ENCODE measurements around the gene GTF2H4.

Gene GTF2H4

GRCh38 chr6:30935018-30935417 is 27.0 kb downstream of the GTF2H4 start:
- peaks cover 5% of the 10 kb centered on the region; the same call in 1 of the 2 replicates for H3K4me1 ChIP-seq (ENCODE audit: insufficient read depth, low read length)
- H3K9me3 ChIP-seq (ENCODE audit: control insufficient read depth, insufficient read depth, low read length) = no peaks in the 10 kb centered on the region
- H3K36me3 ChIP-seq (ENCODE audit: insufficient read depth, low read length) = no peaks in the 10 kb centered on the region
- H3K9ac ChIP-seq (ENCODE audit: low read depth, low read length) = no peak overlapping the region

GRCh38 chr6:30937265-30937664 is 29.3 kb downstream of the GTF2H4 start:
- no peak overlapping the region for H3K9ac ChIP-seq (ENCODE audit: low read depth, low read length)
- peaks cover 13% of the 10 kb centered on the region for H3K4me1 ChIP-seq (ENCODE audit: insufficient read depth, low read length)
- H3K36me3 ChIP-seq (ENCODE audit: insufficient read depth, low read length) = no peaks in the 10 kb centered on the region
- H3K9me3 ChIP-seq (ENCODE audit: control insufficient read depth, insufficient read depth, low read length) = no peaks in the 10 kb centered on the region

DNA sequence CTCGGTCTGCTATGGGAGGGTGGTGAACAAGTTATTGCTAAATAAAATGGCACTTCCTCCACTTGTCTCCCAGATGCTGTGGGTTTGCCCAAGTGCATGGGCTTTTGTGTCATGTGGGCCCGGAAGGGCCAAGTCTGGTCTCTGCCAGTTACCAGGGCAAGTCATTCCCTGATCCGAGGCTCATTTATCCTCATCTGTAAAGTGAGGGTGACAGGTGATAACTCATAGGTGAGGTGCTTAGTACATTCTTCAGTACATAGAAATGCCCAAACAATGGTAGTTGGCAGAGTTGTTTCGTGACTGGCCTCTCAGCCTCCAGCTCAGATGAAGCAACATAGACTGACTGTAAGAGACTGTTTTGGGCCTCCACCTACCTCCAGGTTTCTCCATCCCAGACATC is 30.7 kb downstream of the GTF2H4 start:
- Histone ChIP-seq H3K36me3 (ENCODE audit: insufficient read depth, low read length) (no peaks in the 10 kb centered on the region), H3K9me3 (ENCODE audit: control insufficient read depth, insufficient read depth, low read length) (no peaks in the 10 kb centered on the region), H3K4me1 (ENCODE audit: insufficient read depth, low read length) (peaks cover 19% of the 10 kb centered on the region), H3K9ac (ENCODE audit: low read depth, low read length) (no peak overlapping the region)

DNA sequence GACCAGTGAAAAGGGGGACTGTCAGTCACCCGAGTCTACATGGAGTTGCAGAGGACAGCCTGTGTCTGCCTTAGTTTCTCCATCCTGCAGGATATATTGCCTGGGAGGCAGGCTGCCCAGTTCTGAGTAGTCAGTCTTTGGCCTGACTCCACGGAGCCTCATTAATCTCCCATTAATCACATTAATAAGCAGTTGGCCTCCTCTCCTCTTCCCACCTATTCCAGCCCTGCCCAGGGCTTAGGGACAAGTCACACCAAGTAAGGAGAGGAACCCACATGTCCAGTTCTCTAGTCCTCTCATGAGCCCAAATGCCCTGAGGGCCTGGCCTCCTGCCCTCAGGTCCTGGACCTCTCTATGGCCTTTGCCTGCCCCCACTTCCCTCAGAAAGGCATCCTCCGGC is 31.5 kb downstream of the GTF2H4 start:
- peaks cover 19% of the 10 kb centered on the region for H3K4me1 ChIP-seq (ENCODE audit: insufficient read depth, low read length)
- H3K9me3 ChIP-seq (ENCODE audit: control insufficient read depth, insufficient read depth, low read length) = no peaks in the 10 kb centered on the region
- H3K9ac ChIP-seq (ENCODE audit: low read depth, low read length) = no peak overlapping the region
- no peaks in the 10 kb centered on the region for H3K36me3 ChIP-seq (ENCODE audit: insufficient read depth, low read length)

DNA sequence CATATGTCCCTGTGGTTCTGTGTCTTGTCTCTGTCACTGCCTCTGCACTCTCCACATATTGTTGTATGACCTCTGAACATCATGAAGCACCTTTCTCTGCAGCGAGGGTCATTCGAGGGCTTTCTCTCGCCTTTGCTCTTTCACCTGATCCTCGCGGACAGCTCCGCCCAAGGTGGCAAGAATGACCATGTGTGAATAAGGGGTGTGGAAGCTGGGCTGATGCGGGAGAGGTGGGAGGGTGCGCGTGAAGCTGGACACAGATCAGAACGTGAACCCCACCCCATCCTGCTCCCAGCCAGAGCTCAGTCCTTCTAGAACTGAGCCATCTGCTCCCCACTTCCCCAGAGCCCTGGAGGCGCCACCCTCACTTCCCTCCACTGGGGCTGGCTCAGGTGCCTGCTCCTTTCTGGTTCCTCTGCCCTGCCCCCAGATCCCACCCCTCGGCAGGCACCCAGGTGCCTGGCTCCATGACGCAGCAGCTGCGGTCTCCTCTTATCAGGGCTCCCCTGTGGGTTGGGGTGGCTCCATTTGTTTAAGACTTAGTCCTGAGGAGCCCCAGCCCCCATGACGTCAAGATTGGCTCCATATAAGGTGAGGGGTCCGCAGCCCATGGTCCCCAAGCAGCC is 32.5 kb downstream of the GTF2H4 start, which contains the start of gene MUCL3:
Gene MUCL3 (plus strand): TSS at position 613 of the 626 bp plus-strand sequence. CDS start 27 bp downstream, outside the sequence.
- H3K9ac ChIP-seq (ENCODE audit: low read depth, low read length) = no peak within 1 kb of the TSS

DNA sequence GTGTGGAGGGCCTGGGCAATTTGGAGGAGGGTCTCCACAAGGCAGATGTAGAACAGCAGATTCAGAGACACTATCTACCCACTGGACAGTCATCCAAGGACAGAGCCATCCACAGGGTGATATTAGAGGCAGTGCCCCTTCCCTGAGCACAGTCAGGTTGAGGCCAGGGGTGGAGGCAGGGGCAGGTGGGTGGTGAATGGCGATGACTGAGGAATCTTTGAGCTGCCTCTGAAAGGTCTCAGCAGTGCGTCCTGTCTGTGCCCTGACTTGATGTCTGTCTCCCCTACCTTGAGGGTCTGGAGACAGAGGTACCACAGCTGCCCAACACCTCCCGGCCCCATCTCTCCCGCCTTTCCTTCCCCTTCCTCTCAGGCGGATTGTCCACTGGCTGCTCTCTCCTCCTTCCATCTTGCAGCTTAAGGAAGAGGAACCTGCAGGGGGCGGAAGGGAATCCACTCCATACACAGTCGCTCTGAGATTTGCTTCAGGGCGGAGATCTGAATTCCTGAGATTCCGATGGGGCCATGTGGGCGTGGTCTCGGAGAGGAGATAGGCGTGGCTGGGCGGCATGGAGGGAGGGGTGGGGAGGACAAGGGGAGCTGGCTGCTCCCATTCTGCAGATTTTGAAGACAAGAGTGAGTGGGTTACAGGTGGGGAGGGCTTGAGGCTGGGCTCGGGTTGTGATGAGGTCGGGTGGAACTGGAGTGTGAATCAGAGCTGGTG is 34.5 kb downstream of the GTF2H4 start:
- H3K9ac ChIP-seq (ENCODE audit: low read depth, low read length) = no peak overlapping the region
- no peaks in the 10 kb centered on the region for H3K36me3 ChIP-seq (ENCODE audit: insufficient read depth, low read length)
- peaks cover 14% of the 10 kb centered on the region for H3K4me1 ChIP-seq (ENCODE audit: insufficient read depth, low read length)
- H3K9me3 ChIP-seq (ENCODE audit: control insufficient read depth, insufficient read depth, low read length) = no peaks in the 10 kb centered on the region

More for the DNA sequence above, 32.5 kb downstream of the GTF2H4 start, which contains the start of gene MUCL3:
- H3K36me3 ChIP-seq (ENCODE audit: insufficient read depth, low read length) = no peaks in the 10 kb centered on the region
- peaks cover 19% of the 10 kb centered on the region for H3K4me1 ChIP-seq (ENCODE audit: insufficient read depth, low read length)
- no peaks in the 10 kb centered on the region for H3K9me3 ChIP-seq (ENCODE audit: control insufficient read depth, insufficient read depth, low read length)

- Histone ChIP-seq H3K9ac (ENCODE audit: low read depth, low read length) (no peak overlapping the region), H3K36me3 (ENCODE audit: insufficient read depth, low read length) (no peaks in the 10 kb centered on the region), H3K4me1 (ENCODE audit: insufficient read depth, low read length) (peaks cover 14% of the 10 kb centered on the region), H3K9me3 (ENCODE audit: control insufficient read depth, insufficient read depth, low read length) (no peaks in the 10 kb centered on the region)
Measured at GRCh38 chr6:30944051-30944450, 36.0 kb downstream of the GTF2H4 start.

DNA sequence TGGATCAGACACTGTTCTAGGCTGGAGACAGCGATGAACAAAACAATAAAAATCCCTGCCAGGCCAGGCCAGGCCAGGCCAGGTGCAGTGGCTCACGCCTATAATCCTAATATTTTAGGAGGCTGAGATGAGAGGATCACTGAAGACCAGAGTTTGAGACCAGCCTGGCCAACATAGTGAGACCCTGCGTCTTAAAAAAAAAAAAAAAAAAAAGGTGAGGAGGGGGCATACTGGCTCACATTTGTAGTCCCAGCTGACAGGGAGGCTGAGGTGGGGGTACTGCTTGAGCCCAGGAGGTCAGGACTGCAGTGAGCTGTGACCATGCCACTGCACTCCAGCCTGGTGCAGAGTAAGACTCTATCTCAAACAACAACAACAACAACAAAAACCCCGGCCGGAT is 37.3 kb downstream of the GTF2H4 start:
- Histone ChIP-seq H3K9me3 (ENCODE audit: control insufficient read depth, insufficient read depth, low read length) (no peaks in the 10 kb centered on the region), H3K36me3 (ENCODE audit: insufficient read depth, low read length) (no peaks in the 10 kb centered on the region), H3K4me1 (ENCODE audit: insufficient read depth, low read length) (peaks cover 14% of the 10 kb centered on the region)

GRCh38 chr6:30947231-30947630 is 39.2 kb downstream of the GTF2H4 start:
- H3K9me3 ChIP-seq (ENCODE audit: control insufficient read depth, insufficient read depth, low read length) = no peaks in the 10 kb centered on the region
- H3K36me3 ChIP-seq (ENCODE audit: insufficient read depth, low read length) = no peaks in the 10 kb centered on the region
- H3K9ac ChIP-seq (ENCODE audit: low read depth, low read length) = no peak overlapping the region
- H3K4me1 ChIP-seq (ENCODE audit: insufficient read depth, low read length) = peaks cover 6% of the 10 kb centered on the region

More for the DNA sequence above, 37.3 kb downstream of the GTF2H4 start:
- no peak overlapping the region for H3K9ac ChIP-seq (ENCODE audit: low read depth, low read length)

GRCh38 chr6:30948811-30949210 is 40.8 kb downstream of the GTF2H4 start:
- H3K9ac ChIP-seq (ENCODE audit: low read depth, low read length) = no peak overlapping the region
- no peaks in the 10 kb centered on the region for H3K36me3 ChIP-seq (ENCODE audit: insufficient read depth, low read length)
- no peaks in the 10 kb centered on the region for H3K4me1 ChIP-seq (ENCODE audit: insufficient read depth, low read length)
- H3K9me3 ChIP-seq (ENCODE audit: control insufficient read depth, insufficient read depth, low read length) = no peaks in the 10 kb centered on the region

- H3K36me3 ChIP-seq (ENCODE audit: insufficient read depth, low read length) = no peaks in the 10 kb centered on the region
- 0 out of 2 replicates have a peak, but pooled peaks cover 5% of the 10 kb centered on the region for H3K4me1 ChIP-seq (ENCODE audit: insufficient read depth, low read length)
- H3K9ac ChIP-seq (ENCODE audit: low read depth, low read length) = no peak overlapping the region
- no peaks in the 10 kb centered on the region for H3K9me3 ChIP-seq (ENCODE audit: control insufficient read depth, insufficient read depth, low read length)
Measured at GRCh38 chr6:30951907-30952469, 44.0 kb downstream of the GTF2H4 start.

- Histone ChIP-seq H3K9me3 (ENCODE audit: control insufficient read depth, insufficient read depth, low read length) (no peaks in the 10 kb centered on the region), H3K9ac (ENCODE audit: low read depth, low read length) (peak overlapping the region; percentile 55; the same call in 1 of the 2 replicates), H3K36me3 (ENCODE audit: insufficient read depth, low read length) (no peaks in the 10 kb centered on the region), H3K4me1 (ENCODE audit: insufficient read depth, low read length) (0 out of 2 replicates have a peak, but pooled peaks cover 5% of the 10 kb centered on the region)
Measured at GRCh38 chr6:30954631-30955366, 46.8 kb downstream of the GTF2H4 start.

- peak overlapping the region; percentile 55; the same call in 1 of the 2 replicates for H3K9ac ChIP-seq (ENCODE audit: low read depth, low read length)
- H3K4me1 ChIP-seq (ENCODE audit: insufficient read depth, low read length) = 0 out of 2 replicates have a peak, but pooled peaks cover 5% of the 10 kb centered on the region
- H3K36me3 ChIP-seq (ENCODE audit: insufficient read depth, low read length) = no peaks in the 10 kb centered on the region
- H3K9me3 ChIP-seq (ENCODE audit: control insufficient read depth, insufficient read depth, low read length) = no peaks in the 10 kb centered on the region
Measured at GRCh38 chr6:30955367-30956042, 47.5 kb downstream of the GTF2H4 start.

DNA sequence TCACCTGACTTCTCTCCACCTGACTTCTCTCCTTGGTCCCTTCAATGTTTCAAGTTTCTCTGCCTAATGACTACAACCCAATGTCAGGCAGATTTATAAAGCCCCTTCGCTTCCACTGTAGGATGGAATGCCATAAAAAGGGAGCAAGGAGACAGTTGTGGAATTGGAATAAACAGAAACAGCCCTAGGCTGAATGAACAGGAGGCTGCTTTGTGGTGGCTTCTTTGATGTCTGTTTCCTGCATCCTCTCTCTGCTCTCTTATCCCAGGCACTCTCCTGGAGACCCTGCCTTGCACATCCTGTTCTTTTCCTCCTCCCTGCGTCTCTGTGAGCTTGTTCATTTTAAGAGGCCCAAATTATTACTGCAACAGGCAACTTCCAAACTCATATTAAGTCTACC is 49.7 kb downstream of the GTF2H4 start:
- H3K36me3 ChIP-seq (ENCODE audit: insufficient read depth, low read length) = no peaks in the 10 kb centered on the region
- no peaks in the 10 kb centered on the region for H3K9me3 ChIP-seq (ENCODE audit: control insufficient read depth, insufficient read depth, low read length)
- H3K9ac ChIP-seq (ENCODE audit: low read depth, low read length) = no peak overlapping the region
- H3K4me1 ChIP-seq (ENCODE audit: insufficient read depth, low read length) = 0 out of 2 replicates have a peak, but pooled peaks cover 5% of the 10 kb centered on the region
